Measurements from ENCODE around the gene OR52B2. TPM values are rescaled to one million over a fixed set of nuclear protein-coding genes. Genes with fewer than 3 reads are reported as not detected.

The OR52B2 gene
- total RNA-seq: not detected in 2 replicates
- long read RNA-seq: 0 reads

- no peak for TF ChIP-seq CTCF (IDR thresholded peaks at IDR 0.05; ENCODE audit: unreplicated experiment)
- Mint-ChIP-seq H3K36me3 (ENCODE audit: insufficient read depth) (no peaks in the 10 kb centered on the region), H3K27me3 (no peaks in the 10 kb centered on the region), H3K4me3 (ENCODE audit: low read depth) (no peak within 1 kb of the TSS), H3K27ac (no peak within 1 kb of the TSS), H3K9me3 (ENCODE audit: low read depth) (peaks cover 5% of the 10 kb centered on the region), H3K4me1 (ENCODE audit: low read depth) (no peaks in the 10 kb centered on the region)
- no peak for DNase-seq (ENCODE audit: low spot score, unreplicated experiment)
These were observed at the start of gene OR52B2 for GRCh38 chr11:6170226-6170625. TSS of gene OR52B2 (minus strand) at chr11:6170326. CDS start at chr11:6170326, 0 bp downstream.

- TF ChIP-seq CTCF (IDR thresholded peaks at IDR 0.05; ENCODE audit: unreplicated experiment): no peak
- peaks cover 13% of the 10 kb centered on the region for H3K36me3 Mint-ChIP-seq (ENCODE audit: insufficient read depth)
- no peaks in the 10 kb centered on the region for H3K4me1 Mint-ChIP-seq (ENCODE audit: low read depth)
- no peak overlapping the region for H3K4me3 Mint-ChIP-seq (ENCODE audit: low read depth)
- no peaks in the 10 kb centered on the region for H3K27me3 Mint-ChIP-seq
- H3K9me3 Mint-ChIP-seq (ENCODE audit: low read depth): no peaks in the 10 kb centered on the region
- DNase-seq (ENCODE audit: low spot score, unreplicated experiment): no peak
- H3K27ac Mint-ChIP-seq: no peak overlapping the region
These were observed 49.2 kb upstream of the OR52B2 start for GRCh38 chr11:6219359-6219758.

GRCh38 chr11:6217722-6218121 lies 47.6 kb upstream of the OR52B2 start:
- Mint-ChIP-seq H3K4me1 (ENCODE audit: low read depth) (no peaks in the 10 kb centered on the region), H3K9me3 (ENCODE audit: low read depth) (no peaks in the 10 kb centered on the region), H3K27me3 (no peaks in the 10 kb centered on the region), H3K4me3 (ENCODE audit: low read depth) (no peak overlapping the region), H3K36me3 (ENCODE audit: insufficient read depth) (peaks cover 12% of the 10 kb centered on the region), H3K27ac (no peak overlapping the region)
- DNase-seq (ENCODE audit: low spot score, unreplicated experiment): no peak
- no peak for TF ChIP-seq CTCF (IDR thresholded peaks at IDR 0.05; ENCODE audit: unreplicated experiment)

- Mint-ChIP-seq H3K36me3 (ENCODE audit: insufficient read depth) (peaks cover 8% of the 10 kb centered on the region), H3K27me3 (no peaks in the 10 kb centered on the region), H3K9me3 (ENCODE audit: low read depth) (no peaks in the 10 kb centered on the region), H3K4me3 (ENCODE audit: low read depth) (no peak overlapping the region), H3K4me1 (ENCODE audit: low read depth) (no peaks in the 10 kb centered on the region), H3K27ac (no peak overlapping the region)
- DNase-seq (ENCODE audit: low spot score, unreplicated experiment): no peak
- no peak for TF ChIP-seq CTCF (IDR thresholded peaks at IDR 0.05; ENCODE audit: unreplicated experiment)
These were observed 46.4 kb upstream of the OR52B2 start for GRCh38 chr11:6216501-6216900.

- Mint-ChIP-seq H3K27ac (no peak overlapping the region), H3K4me1 (ENCODE audit: low read depth) (no peaks in the 10 kb centered on the region), H3K36me3 (ENCODE audit: insufficient read depth) (peaks cover 9% of the 10 kb centered on the region), H3K27me3 (no peaks in the 10 kb centered on the region), H3K9me3 (ENCODE audit: low read depth) (no peaks in the 10 kb centered on the region), H3K4me3 (ENCODE audit: low read depth) (no peak overlapping the region)
- TF ChIP-seq CTCF (IDR thresholded peaks at IDR 0.05; ENCODE audit: unreplicated experiment): no peak
- no peak for DNase-seq (ENCODE audit: low spot score, unreplicated experiment)
These were observed 44.4 kb upstream of the OR52B2 start for GRCh38 chr11:6214530-6214929.
